Measurements from ENCODE around the gene TRMT11. TPM values are rescaled to one million over a fixed set of nuclear protein-coding genes. Genes with fewer than 3 reads are reported as not detected.
"Not testable (repeated sequence)": the region's sequence is repeated elsewhere in the genome, so short reads cannot be mapped to it uniquely, and the experiment has no call there.

TRMT11 gene
- total RNA-seq, 2 experiments from 2014 or later: 42.8 to 46.9 TPM

- H3K27me3 Mint-ChIP-seq: no peaks in the 10 kb centered on the region
- peaks cover 23% of the 10 kb centered on the region for H3K36me3 Mint-ChIP-seq
Observed at GRCh38 chr6:125995972-125996580, 9.7 kb downstream of the TRMT11 start.

GRCh38 chr6:126002755-126003679 lies 16.7 kb downstream of the TRMT11 start:
- Mint-ChIP-seq H3K36me3 (peaks cover 41% of the 10 kb centered on the region), H3K27ac (no peak overlapping the region), H3K27me3 (no peaks in the 10 kb centered on the region), H3K4me1 (ENCODE audit: low read depth) (peaks cover 10% of the 10 kb centered on the region), H3K9me3 (no peaks in the 10 kb centered on the region), H3K4me3 (no peak overlapping the region)
- ChIA-PET CTCF (no interaction called here), POLR2A (no interaction called here)
- intact Hi-C loops (cut with micrococcal nuclease): no loop called here
- DNase-seq: no peak

More at GRCh38 chr6:125995972-125996580, 9.7 kb downstream of the TRMT11 start:
- Mint-ChIP-seq H3K27ac (no peak overlapping the region), H3K4me1 (ENCODE audit: low read depth) (peaks cover 28% of the 10 kb centered on the region), H3K9me3 (no peaks in the 10 kb centered on the region), H3K4me3 (no peak overlapping the region)
- DNase-seq: peak; percentile 74
- intact Hi-C loops (cut with micrococcal nuclease): loop anchor here (1.0 to 10.0 kb wide), 5 partner anchors 10 to 1189 kb away; partner anchors contain the start of gene TRMT11
- ChIA-PET POLR2A (interaction anchor here (1.7 kb wide), 1 partner anchor 9 kb away, joined by 7 read pairs; the partner anchor contains the start of gene TRMT11), CTCF (interaction anchor here (0.5 to 3.2 kb wide), 25 partner anchors 8 to 1195 kb away, joined by 3 to 30 read pairs (median 4); partner anchors contain the start of genes HINT3, NCOA7 and TRMT11)

- Mint-ChIP-seq H3K27me3 (no peaks in the 10 kb centered on the region), H3K4me1 (ENCODE audit: low read depth) (peaks cover 3% of the 10 kb centered on the region), H3K9me3 (no peaks in the 10 kb centered on the region), H3K27ac (no peak overlapping the region), H3K36me3 (peaks cover 39% of the 10 kb centered on the region), H3K4me3 (no peak overlapping the region)
- no peak for DNase-seq
- intact Hi-C loops (cut with micrococcal nuclease): no loop called here
- POLR2A ChIA-PET: no interaction called here
- CTCF ChIA-PET: no interaction called here
Observed at GRCh38 chr6:126007800-126008199, 21.5 kb downstream of the TRMT11 start.

GRCh38 chr6:126010040-126010439 lies 23.7 kb downstream of the TRMT11 start:
- H3K4me1 Mint-ChIP-seq (ENCODE audit: low read depth): no peaks in the 10 kb centered on the region

DNA sequence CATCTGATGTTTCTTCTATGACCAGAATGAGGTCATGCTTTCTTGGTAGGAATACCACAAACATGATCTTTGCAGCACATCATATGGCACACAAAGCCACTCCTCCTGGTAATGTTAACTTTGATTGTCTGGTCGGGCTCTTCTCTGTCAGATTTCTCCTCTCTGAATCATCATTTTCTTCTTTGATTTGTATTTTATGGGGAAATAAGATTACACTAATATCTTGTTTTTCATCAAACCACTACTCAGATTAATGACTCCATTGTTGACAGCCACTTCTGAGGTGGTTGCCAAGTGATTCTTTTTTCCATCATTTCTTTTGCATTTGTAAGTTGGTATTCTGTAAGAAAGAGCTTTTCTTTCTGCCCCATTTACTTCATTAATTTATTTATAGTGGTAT lies 29.5 kb downstream of the TRMT11 start:
- POLR2A ChIA-PET: no interaction called here
- CTCF ChIA-PET: no interaction called here
- intact Hi-C loops (cut with micrococcal nuclease): no loop called here
- peaks cover 43% of the 10 kb centered on the region for H3K36me3 Mint-ChIP-seq
- no peak overlapping the region for H3K4me3 Mint-ChIP-seq
- no peaks in the 10 kb centered on the region for H3K4me1 Mint-ChIP-seq (ENCODE audit: low read depth)
- H3K9me3 Mint-ChIP-seq: no peaks in the 10 kb centered on the region
- no peak for DNase-seq
- H3K27ac Mint-ChIP-seq: no peak overlapping the region
- H3K27me3 Mint-ChIP-seq: no peaks in the 10 kb centered on the region

More at GRCh38 chr6:126010040-126010439, 23.7 kb downstream of the TRMT11 start:
- Mint-ChIP-seq H3K4me3 (no peak overlapping the region), H3K36me3 (peaks cover 32% of the 10 kb centered on the region), H3K27ac (no peak overlapping the region), H3K9me3 (no peaks in the 10 kb centered on the region), H3K27me3 (no peaks in the 10 kb centered on the region)
- no peak for DNase-seq
- POLR2A ChIA-PET: no interaction called here
- CTCF ChIA-PET: interaction anchor here (0.9 kb wide), 1 partner anchor 24 kb away, joined by 3 read pairs; the partner anchor contains the start of gene TRMT11
- intact Hi-C loops (cut with micrococcal nuclease): no loop called here

GRCh38 chr6:126016591-126016990 lies 30.3 kb downstream of the TRMT11 start:
- H3K4me3 Mint-ChIP-seq: no peak overlapping the region
- no peaks in the 10 kb centered on the region for H3K27me3 Mint-ChIP-seq
- ChIA-PET CTCF (no interaction called here), POLR2A (no interaction called here)
- peaks cover 46% of the 10 kb centered on the region for H3K36me3 Mint-ChIP-seq
- no peak for DNase-seq
- H3K4me1 Mint-ChIP-seq (ENCODE audit: low read depth): no peaks in the 10 kb centered on the region
- no peaks in the 10 kb centered on the region for H3K9me3 Mint-ChIP-seq
- intact Hi-C loops (cut with micrococcal nuclease): no loop called here
- H3K27ac Mint-ChIP-seq: no peak overlapping the region

GRCh38 chr6:126017668-126018067 lies 31.3 kb downstream of the TRMT11 start:
- H3K27ac Mint-ChIP-seq: no peak overlapping the region
- no peaks in the 10 kb centered on the region for H3K9me3 Mint-ChIP-seq
- H3K27me3 Mint-ChIP-seq: no peaks in the 10 kb centered on the region
- CTCF ChIA-PET: interaction anchor here (0.6 kb wide), 1 partner anchor 12 kb away, joined by 3 read pairs; no protein-coding TSS in a partner anchor
- intact Hi-C loops (cut with micrococcal nuclease): no loop called here
- POLR2A ChIA-PET: no interaction called here
- no peaks in the 10 kb centered on the region for H3K4me1 Mint-ChIP-seq (ENCODE audit: low read depth)
- H3K36me3 Mint-ChIP-seq: peaks cover 44% of the 10 kb centered on the region
- no peak overlapping the region for H3K4me3 Mint-ChIP-seq
- no peak for DNase-seq

DNA sequence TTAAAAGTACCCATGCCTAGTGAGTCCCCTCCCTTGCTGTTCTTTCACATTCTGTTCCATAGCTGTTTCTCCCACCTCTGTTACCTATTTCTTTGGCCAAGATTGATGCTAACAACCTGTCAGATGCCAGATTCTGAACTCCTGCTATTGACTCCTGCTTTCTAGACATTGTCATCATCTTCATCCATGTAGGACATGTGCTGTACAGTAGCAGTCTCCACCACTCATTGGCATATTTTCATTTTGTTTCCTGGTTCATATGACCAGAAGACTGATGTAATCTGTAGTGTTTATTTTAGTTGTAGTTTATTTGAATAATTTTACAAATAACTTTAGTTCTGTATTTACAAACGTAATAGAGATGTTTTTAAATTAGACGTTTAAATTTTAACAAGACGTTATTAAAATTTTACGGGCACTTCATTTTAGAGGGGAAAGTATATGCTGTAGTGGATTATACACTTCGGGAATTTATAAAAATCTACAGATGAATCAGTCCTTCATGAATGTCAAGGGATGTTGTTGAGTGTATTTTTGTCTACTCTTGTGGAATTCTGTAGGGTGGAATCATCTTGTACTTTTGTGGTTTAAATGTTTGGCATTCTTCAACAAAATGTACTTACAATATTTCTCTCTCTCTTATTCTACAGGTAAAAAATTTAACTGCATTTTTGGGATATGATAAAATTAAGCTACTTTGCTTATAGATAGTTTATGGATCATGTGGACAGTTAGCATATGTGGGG lies 34.1 kb downstream of the TRMT11 start:
- Mint-ChIP-seq H3K4me3 (no peak overlapping the region), H3K4me1 (ENCODE audit: low read depth) (no peaks in the 10 kb centered on the region), H3K9me3 (no peaks in the 10 kb centered on the region), H3K27me3 (no peaks in the 10 kb centered on the region), H3K27ac (no peak overlapping the region), H3K36me3 (peaks cover 43% of the 10 kb centered on the region)
- ChIA-PET CTCF (no interaction called here), POLR2A (interaction anchor here (0.6 kb wide), 1 partner anchor 164 kb away, joined by 3 read pairs; no protein-coding TSS in a partner anchor)
- intact Hi-C loops (cut with micrococcal nuclease): no loop called here
- no peak for DNase-seq

DNA sequence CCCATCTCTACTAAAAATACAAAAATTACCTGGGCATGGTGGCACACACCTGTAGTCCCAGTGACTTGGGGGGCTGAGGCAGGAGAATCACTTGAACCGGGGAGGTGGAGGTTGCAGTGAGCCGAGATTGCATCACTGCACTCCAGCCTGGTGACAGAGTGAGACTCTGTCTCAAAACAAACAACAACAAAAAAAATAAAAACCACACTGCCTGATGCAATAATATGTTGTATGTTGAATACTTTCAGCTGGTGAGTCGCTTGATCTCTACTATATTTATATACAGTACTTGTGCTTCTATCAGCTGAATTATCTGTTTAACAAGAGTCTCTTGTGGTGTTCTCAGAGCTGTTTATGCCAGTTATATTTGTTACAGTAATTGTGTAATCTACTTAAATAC lies 37.1 kb downstream of the TRMT11 start:
- POLR2A ChIA-PET; H3K9me3 Mint-ChIP-seq; H3K27me3 Mint-ChIP-seq; DNase-seq; H3K4me3 Mint-ChIP-seq; H3K27ac Mint-ChIP-seq; H3K4me1 Mint-ChIP-seq (ENCODE audit: low read depth); intact Hi-C loops (cut with micrococcal nuclease): not testable (repeated sequence)
- H3K36me3 Mint-ChIP-seq: peaks cover 44% of the 10 kb centered on the region
- CTCF ChIA-PET: interaction anchor here (1.0 kb wide), 1 partner anchor 27 kb away, joined by 4 read pairs; no protein-coding TSS in a partner anchor

GRCh38 chr6:126026001-126026400 lies 39.7 kb downstream of the TRMT11 start:
- H3K27me3 Mint-ChIP-seq: no peaks in the 10 kb centered on the region
- no peak for DNase-seq
- H3K36me3 Mint-ChIP-seq: peaks cover 31% of the 10 kb centered on the region
- H3K4me3 Mint-ChIP-seq: no peak overlapping the region
- POLR2A ChIA-PET: no interaction called here
- no peaks in the 10 kb centered on the region for H3K4me1 Mint-ChIP-seq (ENCODE audit: low read depth)
- H3K9me3 Mint-ChIP-seq: no peaks in the 10 kb centered on the region
- intact Hi-C loops (cut with micrococcal nuclease): no loop called here
- CTCF ChIA-PET: no interaction called here
- no peak overlapping the region for H3K27ac Mint-ChIP-seq

DNA sequence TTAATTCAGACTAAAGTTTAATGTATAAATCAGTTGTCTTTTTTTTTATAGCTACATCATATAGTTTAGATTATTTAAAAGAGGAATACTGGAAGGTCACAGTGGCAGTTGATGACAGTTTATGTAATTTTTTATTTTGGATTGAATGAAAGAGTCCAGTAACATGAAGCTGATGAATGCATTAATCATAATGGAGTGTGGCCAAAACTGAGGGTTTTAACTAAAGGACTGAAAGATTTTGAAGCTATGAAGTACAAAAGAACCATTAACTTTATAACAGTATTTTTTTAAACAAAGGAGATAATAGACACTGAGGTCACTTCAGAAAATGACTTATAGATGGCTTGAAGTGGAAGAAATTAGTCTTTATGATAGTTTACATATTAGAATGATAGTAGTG lies 41.3 kb downstream of the TRMT11 start:
- Mint-ChIP-seq H3K4me1 (ENCODE audit: low read depth) (no peaks in the 10 kb centered on the region), H3K27ac (no peak overlapping the region), H3K9me3 (no peaks in the 10 kb centered on the region), H3K36me3 (peaks cover 23% of the 10 kb centered on the region), H3K27me3 (no peaks in the 10 kb centered on the region), H3K4me3 (no peak overlapping the region)
- POLR2A ChIA-PET: no interaction called here
- CTCF ChIA-PET: no interaction called here
- intact Hi-C loops (cut with micrococcal nuclease): no loop called here
- no peak for DNase-seq

GRCh38 chr6:126030045-126030444 lies 43.7 kb downstream of the TRMT11 start:
- no peak overlapping the region for H3K4me3 Mint-ChIP-seq
- no peak for DNase-seq
- no peaks in the 10 kb centered on the region for H3K4me1 Mint-ChIP-seq (ENCODE audit: low read depth)
- H3K27me3 Mint-ChIP-seq: no peaks in the 10 kb centered on the region
- H3K9me3 Mint-ChIP-seq: no peaks in the 10 kb centered on the region
- POLR2A ChIA-PET: no interaction called here
- CTCF ChIA-PET: no interaction called here
- H3K36me3 Mint-ChIP-seq: peaks cover 22% of the 10 kb centered on the region
- no peak overlapping the region for H3K27ac Mint-ChIP-seq
- intact Hi-C loops (cut with micrococcal nuclease): no loop called here

Data from activated CD4-positive, alpha-beta memory T cell treated with anti-CD3 and anti-CD28 coated beads for 36 hours (primary cell).